HG02943 (cell line): ENCODE results near the gene LRCH3.

ENCODE experiments used
- ATAC-seq: cut with Tn5 transposase; IDR thresholded peaks from one replicate; pipeline ENCODE4 v1.9.1; 2021; ENCODE audit warnings: mild to moderate bottlenecking, low read depth, moderate library complexity; ENCODE audit not compliant: unreplicated experiment

Gene LRCH3

GRCh38 chr3:197833930-197834715, 43.1 kb downstream of the LRCH3 start:
- no peak for ATAC-seq

DNA sequence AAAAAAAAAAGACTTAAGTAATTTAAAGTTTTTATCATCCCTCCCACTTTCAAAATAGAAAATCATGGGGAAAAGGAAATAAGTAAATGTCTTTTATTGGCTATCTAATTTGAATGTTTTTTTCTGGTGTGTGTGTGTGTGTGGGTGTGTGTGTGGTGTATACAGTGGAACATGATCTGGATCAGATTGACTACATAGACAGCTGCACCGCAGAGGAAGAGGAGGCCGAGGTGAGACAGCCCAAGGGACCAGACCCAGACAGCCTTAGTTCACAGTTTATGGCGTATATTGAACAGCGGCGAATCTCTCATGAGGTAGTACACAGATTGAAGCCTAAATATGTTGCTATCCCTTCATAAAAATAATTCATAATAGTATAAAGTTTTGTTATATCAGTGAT, 44.5 kb downstream of the LRCH3 start:
- ATAC-seq, result no peak

GRCh38 chr3:197836244-197836643, 45.2 kb downstream of the LRCH3 start:
- no peak for ATAC-seq

GRCh38 chr3:197837282-197837681, 46.2 kb downstream of the LRCH3 start:
- no peak for ATAC-seq

- no peak for ATAC-seq
These were observed 50.7 kb downstream of the LRCH3 start for GRCh38 chr3:197841789-197842188.

DNA sequence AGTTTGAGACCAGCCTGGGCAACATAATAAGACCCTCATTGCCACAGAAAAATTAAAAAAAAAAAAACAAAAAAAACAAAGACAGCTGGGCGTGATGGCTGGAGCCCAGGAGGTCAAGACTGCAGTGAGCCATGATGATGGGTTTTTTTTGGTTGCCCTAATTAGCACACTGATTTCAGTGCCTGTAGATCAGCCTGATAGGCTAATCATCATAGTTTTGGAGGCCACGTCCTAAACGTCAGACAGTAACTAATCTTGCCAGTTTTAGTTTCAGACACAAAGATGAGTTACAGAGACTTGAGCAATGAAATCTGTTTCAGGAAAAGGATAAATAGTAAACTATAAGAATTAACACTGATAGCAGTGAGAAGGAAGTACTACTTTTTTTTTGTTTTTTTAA, 55.4 kb downstream of the LRCH3 start:
- ATAC-seq, result no peak

- no peak for ATAC-seq
These were observed 56.9 kb downstream of the LRCH3 start for GRCh38 chr3:197847866-197848401.

DNA sequence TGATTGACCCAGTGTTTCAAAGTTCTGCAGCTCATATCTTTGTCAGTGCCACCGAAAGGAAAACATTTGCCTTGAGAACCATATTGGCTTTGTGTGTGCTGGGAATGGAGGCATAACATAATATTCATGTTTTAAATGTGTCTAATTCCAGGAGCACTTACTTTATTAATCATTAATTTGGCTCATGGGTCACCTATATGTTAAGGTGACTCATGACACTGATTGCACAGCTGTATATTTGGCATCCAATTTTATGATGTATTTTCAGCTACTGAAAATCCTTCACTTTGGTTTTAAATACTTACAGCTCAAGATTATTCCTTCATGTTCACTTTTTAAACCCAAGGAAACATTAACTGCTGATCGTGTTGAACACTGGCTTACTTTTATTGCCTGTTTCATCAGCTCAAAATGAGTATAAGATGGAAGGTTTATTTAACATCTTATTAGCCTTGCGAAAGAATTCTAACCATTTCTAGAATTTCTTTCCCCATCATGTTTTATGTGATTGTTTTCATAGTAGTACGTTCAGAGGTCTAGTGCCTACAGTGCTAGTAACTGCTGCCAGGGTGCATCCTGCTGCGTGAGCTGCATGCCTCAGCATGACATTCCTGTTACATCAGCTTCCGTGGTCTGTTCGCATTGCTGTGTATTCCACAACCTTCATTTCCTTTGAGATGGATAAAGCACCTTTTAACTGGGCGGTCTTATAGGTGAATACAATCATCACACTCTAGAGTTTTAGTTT, 63.7 kb downstream of the LRCH3 start:
- ATAC-seq, result no peak

GRCh38 chr3:197855571-197855970, 64.5 kb downstream of the LRCH3 start:
- no peak for ATAC-seq

DNA sequence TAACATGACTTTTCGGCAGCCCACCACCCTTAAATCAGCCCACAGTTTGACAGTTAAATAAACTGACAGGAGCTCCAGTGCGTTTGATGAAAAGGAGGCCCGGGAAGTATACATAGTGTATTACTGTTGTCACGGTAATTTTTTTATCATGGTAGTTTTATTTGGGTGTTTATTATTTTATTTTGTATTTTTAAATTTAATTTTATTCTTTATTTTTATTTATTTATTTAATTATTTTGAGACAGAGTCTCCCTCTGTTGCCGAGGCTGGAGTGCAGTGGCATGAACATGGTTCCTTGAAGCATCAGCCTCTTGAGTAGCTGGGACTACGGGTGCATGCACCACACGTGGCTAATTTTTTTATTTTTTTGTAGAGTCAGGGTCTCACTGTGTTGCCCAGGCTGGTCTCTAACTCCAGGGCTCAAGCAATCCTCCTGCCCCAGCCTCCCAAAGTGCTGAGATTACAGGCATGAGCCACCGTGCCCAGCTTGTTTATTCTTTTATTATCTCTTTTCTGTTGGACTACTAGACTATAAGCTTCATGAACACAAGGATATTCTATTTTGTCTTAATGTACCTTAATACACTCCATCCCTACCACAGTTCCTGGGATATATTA, 65.3 kb downstream of the LRCH3 start:
- ATAC-seq, result no peak

DNA sequence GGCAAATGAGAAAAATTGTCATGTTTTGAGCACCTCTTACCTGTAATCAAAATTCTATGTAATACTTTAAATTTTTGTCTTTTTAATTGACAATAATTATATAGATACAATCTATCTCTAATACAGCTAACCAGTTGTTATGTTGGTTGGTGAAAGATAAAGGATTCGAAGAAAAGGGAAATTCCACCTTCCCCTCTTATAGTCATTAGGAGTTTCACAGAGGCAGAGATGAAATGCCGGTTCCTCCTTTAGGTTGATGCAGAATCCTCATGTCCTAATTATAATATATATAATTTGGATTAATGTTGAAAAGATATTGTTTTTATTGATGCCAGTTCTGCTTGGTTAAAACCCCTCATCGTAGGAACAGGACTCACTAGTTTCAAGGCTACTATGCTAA, 67.1 kb downstream of the LRCH3 start:
- no peak for ATAC-seq

GRCh38 chr3:197858598-197858997, 67.5 kb downstream of the LRCH3 start:
- ATAC-seq, result no peak

DNA sequence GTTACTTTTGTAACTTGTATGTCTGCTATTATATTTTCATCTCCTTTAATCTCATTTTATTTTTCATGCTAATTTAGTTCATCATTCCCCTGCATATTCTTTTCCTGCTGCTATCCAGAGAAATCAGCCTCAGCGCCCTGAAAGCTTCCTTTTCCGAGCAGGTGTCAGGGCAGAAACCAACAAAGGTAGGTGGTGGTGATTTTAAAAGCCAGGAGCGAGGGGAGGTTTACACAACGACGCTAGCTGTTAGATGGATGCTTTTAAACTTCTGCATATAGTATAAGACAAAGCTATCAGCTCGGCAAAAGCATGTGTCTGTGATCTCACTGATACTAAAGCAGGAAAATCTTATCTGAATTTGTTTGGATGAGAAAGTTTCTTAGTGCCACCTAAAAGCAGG, 75.0 kb downstream of the LRCH3 start:
- ATAC-seq, result no peak

DNA sequence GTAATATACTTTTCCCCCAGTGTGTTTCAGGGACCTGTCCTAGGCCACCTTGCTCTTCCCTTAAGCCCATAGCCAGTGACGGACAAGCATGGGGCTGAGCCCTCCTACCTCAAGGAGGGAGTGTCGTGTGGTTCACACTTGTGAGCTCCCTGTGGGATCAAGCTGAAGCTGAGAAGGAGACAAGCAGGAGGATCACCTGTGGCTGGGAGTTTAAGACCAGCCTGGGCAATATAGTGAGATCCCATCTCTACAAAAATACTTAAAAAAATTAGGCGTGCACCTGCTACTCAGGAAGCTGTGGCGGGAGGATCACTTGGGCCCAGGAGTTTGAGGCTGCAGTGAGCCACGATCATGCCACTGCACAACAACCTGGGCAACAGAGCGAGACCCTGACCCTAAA, 82.3 kb downstream of the LRCH3 start:
- no peak for ATAC-seq

DNA sequence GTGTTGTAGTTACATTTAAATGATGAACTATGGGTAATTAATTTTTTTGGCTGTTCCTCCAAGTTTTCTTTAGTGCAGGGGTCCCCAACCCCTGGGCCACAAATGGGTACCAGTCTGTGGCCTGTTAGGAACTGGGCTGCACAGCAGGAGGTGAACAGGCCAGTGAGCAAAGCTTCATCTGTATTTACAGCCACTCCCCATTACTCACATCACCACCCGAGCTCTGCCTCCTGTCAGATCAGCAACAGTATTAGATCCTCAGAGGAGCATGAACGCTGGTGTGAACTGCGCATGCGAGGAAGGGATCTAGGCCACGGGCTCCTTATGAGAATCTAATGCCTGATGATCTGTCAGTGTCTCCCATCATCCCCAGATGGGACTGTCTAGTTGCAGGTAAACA, 83.0 kb downstream of the LRCH3 start:
- ATAC-seq, result no peak

DNA sequence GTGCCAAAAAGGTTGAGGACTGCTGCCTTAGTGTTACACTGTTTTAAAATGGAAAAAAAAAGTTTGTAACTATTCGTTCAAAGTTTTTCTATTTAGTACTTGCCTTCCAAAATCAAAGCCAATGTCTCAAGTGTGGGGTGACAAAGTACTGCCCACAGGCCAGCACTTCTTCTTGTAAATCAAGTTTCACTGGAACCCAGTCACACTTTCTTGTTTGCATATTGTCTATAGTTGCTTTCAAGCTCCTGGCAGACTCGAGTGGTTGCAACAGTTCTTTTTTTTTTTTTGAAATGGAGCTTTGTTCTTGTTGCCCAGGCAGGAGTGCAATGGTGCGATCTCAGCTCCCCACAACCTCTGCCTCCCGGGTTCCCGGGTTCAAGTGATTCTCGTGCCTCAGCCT, 83.6 kb downstream of the LRCH3 start:
- no peak for ATAC-seq

DNA sequence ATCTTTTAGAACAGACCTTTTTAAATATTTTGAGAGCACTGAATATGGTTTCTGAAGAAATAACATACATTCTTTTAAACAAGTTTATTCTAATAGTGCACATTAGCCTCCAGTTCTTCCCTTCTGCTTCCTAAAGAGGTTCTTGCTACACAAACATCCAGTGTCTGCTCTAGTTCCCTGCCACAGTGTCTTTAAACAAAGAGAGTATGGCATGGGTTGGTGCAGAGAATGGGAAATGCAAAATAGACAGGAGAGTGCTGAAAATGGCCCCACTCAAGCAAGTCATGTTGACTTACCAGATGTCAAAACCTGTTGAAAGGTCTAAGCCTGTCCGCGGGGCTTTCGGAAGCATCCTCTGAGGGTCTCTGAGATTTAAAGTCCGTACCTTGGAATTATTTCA, 86.8 kb downstream of the LRCH3 start:
- no peak for ATAC-seq

- no peak for ATAC-seq
These were observed 87.4 kb downstream of the LRCH3 start for GRCh38 chr3:197878427-197878826.

DNA sequence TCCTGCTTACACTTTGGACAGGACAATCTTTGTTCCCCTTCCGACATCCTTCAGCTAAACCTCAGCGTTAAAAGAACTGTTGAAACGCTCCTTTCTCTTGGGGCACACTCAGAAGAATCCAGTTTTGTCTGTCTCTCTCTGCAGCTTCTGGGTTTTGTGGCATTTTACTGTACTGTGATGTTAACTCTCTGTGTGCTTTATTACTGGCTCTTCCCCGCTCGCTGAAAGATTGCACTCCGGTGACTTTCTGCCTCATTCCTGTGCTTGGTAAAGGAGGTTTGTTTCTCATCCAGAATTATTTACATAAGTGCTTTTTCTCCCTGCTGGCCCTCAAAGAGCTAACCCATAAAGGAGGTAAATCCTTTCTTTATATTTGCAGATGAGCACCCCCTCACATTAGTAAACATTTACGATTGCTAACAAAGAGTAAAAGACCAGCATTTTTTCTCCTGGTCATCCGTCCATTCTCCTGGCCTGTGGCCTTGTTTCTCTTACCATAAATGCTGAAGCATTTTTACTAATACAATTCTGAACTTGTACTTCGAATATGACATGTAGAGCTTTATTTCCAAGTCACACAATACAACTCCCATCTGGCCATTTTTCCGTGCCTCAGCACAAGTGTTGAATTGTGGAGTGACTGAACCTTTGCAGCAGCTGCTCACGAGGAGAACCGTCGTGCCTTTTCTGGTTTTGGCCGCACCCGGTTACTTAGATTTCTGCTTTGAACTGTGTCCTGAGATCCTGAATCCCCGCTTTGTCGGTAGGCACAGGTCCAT, 89.6 kb downstream of the LRCH3 start:
- no peak for ATAC-seq

DNA sequence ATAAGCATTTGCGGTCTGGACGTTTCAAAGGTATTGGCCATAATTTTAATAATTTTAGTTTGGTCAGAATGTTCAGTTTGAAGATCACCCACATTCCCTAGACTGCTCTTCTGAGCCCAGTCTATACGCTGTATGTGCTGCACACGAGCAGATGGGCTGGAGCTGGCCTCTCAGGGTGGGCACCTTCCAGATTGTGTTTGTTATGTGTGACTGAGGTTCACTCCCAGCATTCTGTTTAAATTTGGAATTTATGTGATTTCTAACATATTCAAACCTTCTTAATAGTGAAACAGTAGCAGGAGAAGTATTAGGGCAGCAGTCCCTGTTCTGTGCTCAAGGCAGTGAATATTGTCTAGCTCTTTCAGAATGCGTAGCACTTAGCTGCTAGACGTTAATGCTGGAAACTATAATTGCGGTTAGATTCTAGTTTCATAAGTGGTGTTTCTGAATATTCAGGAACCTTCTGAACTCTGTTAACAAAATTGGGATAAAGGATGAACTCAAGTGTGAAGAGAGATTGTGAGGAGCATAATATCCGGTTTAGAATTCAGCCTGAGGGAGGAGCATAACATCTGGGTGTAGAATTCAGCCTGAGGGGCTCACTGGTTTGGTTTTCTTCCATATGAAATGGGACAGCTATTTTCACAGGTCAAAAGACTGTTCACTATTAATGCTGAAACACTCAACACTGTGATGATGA, 90.4 kb downstream of the LRCH3 start:
- no peak for ATAC-seq
